ENCODE measurements around the gene DNAJA3. TPM values are rescaled to one million over a fixed set of nuclear protein-coding genes. Genes with fewer than 3 reads are reported as not detected.

Gene DNAJA3
- total RNA-seq, 4 donors from 2014 or later: 41.1 to 70.9 (median 48.7) TPM

- TF ChIP-seq EP300 (IDR thresholded peaks at IDR 0.05) (no peak), POLR2AphosphoS5 (IDR thresholded peaks at IDR 0.05) (no peak), POLR2A (IDR thresholded peaks at IDR 0.05) (no peak), CTCF (IDR thresholded peaks at IDR 0.05) (no peak)
- H3K9me3 ChIP-seq: no peaks in the 10 kb centered on the region
- WGBS: 88% methylated on average over 14 of the region's 14 CpGs
- H3K36me3 ChIP-seq: peaks cover 88% of the 10 kb centered on the region
- H3K4me3 ChIP-seq: no peak overlapping the region
- DNase-seq (ENCODE audit: low spot score in 2 of 2): no peak
- H3K27me3 ChIP-seq: no peaks in the 10 kb centered on the region
- no peak overlapping the region for H3K27ac ChIP-seq
- no peaks in the 10 kb centered on the region for H3K4me1 ChIP-seq
Measured at GRCh38 chr16:4450430-4450829, 24.8 kb downstream of the DNAJA3 start.

GRCh38 chr16:4450931-4451519, 25.4 kb downstream of the DNAJA3 start:
- TF ChIP-seq CTCF (IDR thresholded peaks at IDR 0.05) (no peak), POLR2AphosphoS5 (IDR thresholded peaks at IDR 0.05) (no peak), POLR2A (IDR thresholded peaks at IDR 0.05) (no peak), EP300 (IDR thresholded peaks at IDR 0.05) (no peak)
- Histone ChIP-seq H3K36me3 (peaks cover 88% of the 10 kb centered on the region), H3K4me1 (no peaks in the 10 kb centered on the region), H3K4me3 (no peak overlapping the region), H3K27ac (no peak overlapping the region), H3K27me3 (no peaks in the 10 kb centered on the region), H3K9me3 (no peaks in the 10 kb centered on the region)
- no peak for DNase-seq (ENCODE audit: low spot score in 2 of 2)
- 91% methylated on average over 5 of the region's 14 CpGs for WGBS

GRCh38 chr16:4452674-4453073, 27.0 kb downstream of the DNAJA3 start:
- Histone ChIP-seq H3K4me3 (no peak overlapping the region), H3K4me1 (no peaks in the 10 kb centered on the region), H3K36me3 (peaks cover 86% of the 10 kb centered on the region), H3K9me3 (no peaks in the 10 kb centered on the region), H3K27me3 (no peaks in the 10 kb centered on the region), H3K27ac (no peak overlapping the region)
- 100% methylated on average over 3 of the region's 5 CpGs for WGBS
- TF ChIP-seq POLR2A (IDR thresholded peaks at IDR 0.05): no peak
- DNase-seq (ENCODE audit: low spot score in 2 of 2): no peak

GRCh38 chr16:4454623-4455022, 29.0 kb downstream of the DNAJA3 start:
- TF ChIP-seq POLR2AphosphoS5 (IDR thresholded peaks at IDR 0.05) (no peak), POLR2A (IDR thresholded peaks at IDR 0.05) (no peak), CTCF (IDR thresholded peaks at IDR 0.05) (no peak), EP300 (IDR thresholded peaks at IDR 0.05) (no peak)
- Histone ChIP-seq H3K9me3 (no peaks in the 10 kb centered on the region), H3K36me3 (peaks cover 75% of the 10 kb centered on the region), H3K4me3 (no peak overlapping the region), H3K4me1 (no peaks in the 10 kb centered on the region), H3K27ac (no peak overlapping the region), H3K27me3 (no peaks in the 10 kb centered on the region)
- 86% methylated on average over 5 of the region's 9 CpGs for WGBS
- DNase-seq (ENCODE audit: low spot score in 2 of 2): no peak

- DNase-seq (ENCODE audit: low spot score in 2 of 2): no peak
- 96% methylated on average over 4 of the region's 14 CpGs for WGBS
- Histone ChIP-seq H3K9me3 (no peaks in the 10 kb centered on the region), H3K36me3 (peaks cover 74% of the 10 kb centered on the region), H3K4me3 (no peak overlapping the region), H3K27me3 (no peaks in the 10 kb centered on the region), H3K4me1 (no peaks in the 10 kb centered on the region), H3K27ac (no peak overlapping the region)
- TF ChIP-seq CTCF (IDR thresholded peaks at IDR 0.05) (no peak), POLR2A (IDR thresholded peaks at IDR 0.05) (no peak)
Measured at GRCh38 chr16:4455081-4455480, 29.4 kb downstream of the DNAJA3 start.

GRCh38 chr16:4455951-4456350, 30.3 kb downstream of the DNAJA3 start:
- Histone ChIP-seq H3K9me3 (no peaks in the 10 kb centered on the region), H3K27me3 (no peaks in the 10 kb centered on the region), H3K36me3 (peaks cover 70% of the 10 kb centered on the region), H3K27ac (no peak overlapping the region), H3K4me3 (no peak overlapping the region), H3K4me1 (no peaks in the 10 kb centered on the region)
- no peak for DNase-seq (ENCODE audit: low spot score in 2 of 2)
- no peak for TF ChIP-seq CTCF (IDR thresholded peaks at IDR 0.05)
- TF ChIP-seq EP300 (IDR thresholded peaks at IDR 0.05): no peak
- TF ChIP-seq POLR2AphosphoS5 (IDR thresholded peaks at IDR 0.05): no peak
- no peak for TF ChIP-seq POLR2A (IDR thresholded peaks at IDR 0.05)
- WGBS: 78% methylated on average over 10 of the region's 10 CpGs

Measured in suprapubic skin (tissue), 4 donors.